Fibroblast of the aortic adventitia (primary cell): ENCODE measurements around the gene SH3RF2. TPM values are rescaled to one million over a fixed set of nuclear protein-coding genes. Genes with fewer than 3 reads are reported as not detected.

Experiments
- DNase-seq: peaks from one replicate; pipeline ENCODE4 v3.0.0-alpha.2; 2010; ENCODE audit warnings: low read depth
- H3K4me3 ChIP-seq: 2 replicates; pipeline ENCODE4 v1.5.1; 2011; ENCODE audit warnings: low read depth, mild to moderate bottlenecking, control low read depth, low read length, moderate library complexity
- total RNA-seq: library from RNA; depleted of rRNA; stranded (reverse); fragments of >200 nt; gene quantifications from 2 replicates; pipeline ENCODE4 v1.2.3, GENCODE V29; 2012; ENCODE audit warnings: low replicate concordance
- TF ChIP-seq, protein P1 (sequence below): IDR thresholded peaks from 2 replicates; pipeline ENCODE4 v1.5.1; 2011; ENCODE audit warnings: mild to moderate bottlenecking, low read length, control low read depth, inconsistent platforms; ENCODE audit not compliant: insufficient read depth

The SH3RF2 gene
- total RNA-seq, 1 donor = 6.7 TPM

GRCh38 chr5:146068206-146068605 is 131.8 kb downstream of the SH3RF2 start:
- DNase-seq = no peak
- TF ChIP-seq, protein P1, sequence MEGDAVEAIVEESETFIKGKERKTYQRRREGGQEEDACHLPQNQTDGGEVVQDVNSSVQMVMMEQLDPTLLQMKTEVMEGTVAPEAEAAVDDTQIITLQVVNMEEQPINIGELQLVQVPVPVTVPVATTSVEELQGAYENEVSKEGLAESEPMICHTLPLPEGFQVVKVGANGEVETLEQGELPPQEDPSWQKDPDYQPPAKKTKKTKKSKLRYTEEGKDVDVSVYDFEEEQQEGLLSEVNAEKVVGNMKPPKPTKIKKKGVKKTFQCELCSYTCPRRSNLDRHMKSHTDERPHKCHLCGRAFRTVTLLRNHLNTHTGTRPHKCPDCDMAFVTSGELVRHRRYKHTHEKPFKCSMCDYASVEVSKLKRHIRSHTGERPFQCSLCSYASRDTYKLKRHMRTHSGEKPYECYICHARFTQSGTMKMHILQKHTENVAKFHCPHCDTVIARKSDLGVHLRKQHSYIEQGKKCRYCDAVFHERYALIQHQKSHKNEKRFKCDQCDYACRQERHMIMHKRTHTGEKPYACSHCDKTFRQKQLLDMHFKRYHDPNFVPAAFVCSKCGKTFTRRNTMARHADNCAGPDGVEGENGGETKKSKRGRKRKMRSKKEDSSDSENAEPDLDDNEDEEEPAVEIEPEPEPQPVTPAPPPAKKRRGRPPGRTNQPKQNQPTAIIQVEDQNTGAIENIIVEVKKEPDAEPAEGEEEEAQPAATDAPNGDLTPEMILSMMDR = no peak

DNA sequence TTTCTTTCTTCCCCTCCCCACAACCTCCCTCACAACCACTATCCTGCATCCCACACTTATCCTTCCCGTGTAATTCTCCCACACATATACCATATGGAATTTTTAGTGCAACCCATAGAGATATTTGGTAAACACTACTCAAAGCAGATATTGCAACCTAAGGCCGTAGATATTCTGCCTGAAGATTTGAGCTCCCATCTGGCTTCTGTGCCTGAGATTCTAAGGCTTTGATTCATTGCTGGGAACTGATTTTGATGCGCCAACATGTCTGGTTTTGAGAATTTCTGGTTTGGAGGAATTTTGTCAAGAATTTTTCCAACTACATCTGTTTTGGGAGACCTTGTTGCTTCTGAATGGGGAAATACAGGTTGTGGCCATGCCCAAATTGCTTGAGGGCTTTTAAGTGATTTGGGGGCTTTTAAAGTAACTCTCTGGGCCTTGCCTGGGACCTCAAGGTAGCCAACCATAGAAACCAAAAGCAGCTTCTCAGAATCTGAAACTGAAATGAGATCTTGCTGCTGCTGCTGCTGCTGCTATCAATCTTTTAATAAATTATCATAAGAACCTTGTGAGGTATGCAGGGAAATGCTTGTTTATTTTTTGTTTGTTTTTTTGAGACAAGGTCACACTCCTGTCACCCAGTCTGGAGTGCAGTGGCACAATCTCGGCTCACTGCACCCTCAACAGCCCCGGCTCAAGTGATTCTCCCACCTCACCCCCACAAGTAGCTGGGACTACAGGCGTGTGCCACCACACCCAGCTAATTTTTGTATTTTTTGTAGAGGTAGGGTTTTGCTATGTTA is 132.8 kb downstream of the SH3RF2 start:
- H3K4me3 ChIP-seq = no peak overlapping the region
- no peak for DNase-seq
- TF ChIP-seq, protein P1 = no peak

More at GRCh38 chr5:146068206-146068605, 131.8 kb downstream of the SH3RF2 start:
- no peak overlapping the region for H3K4me3 ChIP-seq

DNA sequence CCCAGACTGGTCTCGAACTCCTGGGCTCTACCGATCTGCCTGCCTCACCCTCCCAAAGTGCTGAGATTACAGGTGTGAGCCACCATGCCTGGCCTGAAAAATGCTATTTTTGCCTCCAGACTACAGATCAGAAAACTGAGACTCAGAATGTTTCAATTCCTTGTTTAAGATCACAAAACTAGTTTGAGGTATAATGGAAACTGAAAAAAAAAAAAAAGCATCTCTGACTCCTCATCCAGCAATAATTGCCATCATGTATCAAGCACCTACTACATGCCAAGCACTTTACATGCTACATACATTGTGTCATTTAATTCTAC is 133.4 kb downstream of the SH3RF2 start:
- TF ChIP-seq, protein P1 = no peak
- DNase-seq = no peak
- H3K4me3 ChIP-seq = no peak overlapping the region

GRCh38 chr5:146070746-146071145 is 134.4 kb downstream of the SH3RF2 start:
- DNase-seq = no peak
- H3K4me3 ChIP-seq = no peak overlapping the region
- TF ChIP-seq, protein P1 = no peak

GRCh38 chr5:146071171-146071570 is 134.8 kb downstream of the SH3RF2 start:
- no peak for DNase-seq
- H3K4me3 ChIP-seq = no peak overlapping the region
- TF ChIP-seq, protein P1 = no peak

DNA sequence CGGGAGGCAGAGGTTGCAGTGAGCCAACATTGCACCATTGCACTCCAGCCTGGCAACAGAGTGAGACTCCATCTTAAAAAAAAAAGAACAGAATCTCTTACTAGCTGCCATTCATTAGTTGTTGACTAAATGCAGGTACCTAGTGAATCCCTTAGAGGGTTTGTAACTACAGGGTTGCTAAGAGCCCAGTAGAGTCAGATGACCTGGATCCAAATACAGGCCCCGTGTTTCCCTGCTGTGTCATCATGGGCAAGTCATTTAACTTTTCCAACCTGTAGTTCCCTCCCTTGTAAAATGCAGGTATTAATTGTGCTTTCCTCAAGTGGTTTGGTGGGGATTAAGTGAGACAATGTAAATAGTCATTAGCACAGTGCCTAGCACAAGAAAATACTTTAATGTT is 136.2 kb downstream of the SH3RF2 start:
- TF ChIP-seq, protein P1 = no peak
- H3K4me3 ChIP-seq = no peak overlapping the region
- DNase-seq = no peak

- H3K4me3 ChIP-seq = no peak overlapping the region
- DNase-seq = no peak
- TF ChIP-seq, protein P1 = no peak
Measured at GRCh38 chr5:146073239-146073900, 137.0 kb downstream of the SH3RF2 start.
